Measurements from ENCODE around the gene RFC5.
"Not testable (repeated sequence)": the region's sequence is repeated elsewhere in the genome, so short reads cannot be mapped to it uniquely, and the experiment has no call there.

The RFC5 gene, protein sequence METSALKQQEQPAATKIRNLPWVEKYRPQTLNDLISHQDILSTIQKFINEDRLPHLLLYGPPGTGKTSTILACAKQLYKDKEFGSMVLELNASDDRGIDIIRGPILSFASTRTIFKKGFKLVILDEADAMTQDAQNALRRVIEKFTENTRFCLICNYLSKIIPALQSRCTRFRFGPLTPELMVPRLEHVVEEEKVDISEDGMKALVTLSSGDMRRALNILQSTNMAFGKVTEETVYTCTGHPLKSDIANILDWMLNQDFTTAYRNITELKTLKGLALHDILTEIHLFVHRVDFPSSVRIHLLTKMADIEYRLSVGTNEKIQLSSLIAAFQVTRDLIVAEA

GRCh38 chr12:118016424-118017264, at the start of gene RFC5:
RFC5 (plus strand) TSS chr12:118016703; CDS start chr12:118016828, 125 bp downstream.
- peak; percentile 96 to 99 (median 96) for DNase-seq (ENCODE audit: low read depth in 4 of 4, low spot score in 1 of 4)

DNA sequence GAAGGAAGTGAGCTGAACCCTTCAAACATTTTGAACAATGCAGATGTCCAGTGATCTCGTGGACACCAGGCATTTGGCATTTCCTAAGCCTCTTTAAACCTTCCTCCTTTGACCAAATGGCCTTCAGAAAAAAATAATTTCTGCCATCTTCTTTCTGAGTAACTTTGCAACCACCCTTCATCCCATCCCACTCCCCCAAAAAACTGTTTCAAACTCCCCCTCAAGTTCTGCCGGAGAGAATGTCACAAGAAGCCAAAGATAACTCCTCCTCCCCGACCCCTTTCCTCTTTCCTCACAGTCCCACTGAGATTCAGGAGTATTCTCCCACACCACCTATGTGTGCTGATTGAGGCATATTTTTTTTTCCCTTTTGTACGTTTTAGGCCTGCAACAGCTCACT, 49.5 kb upstream of the RFC5 start:
- DNase-seq (ENCODE audit: low read depth in 4 of 4, low spot score in 1 of 4), result no peak

DNA sequence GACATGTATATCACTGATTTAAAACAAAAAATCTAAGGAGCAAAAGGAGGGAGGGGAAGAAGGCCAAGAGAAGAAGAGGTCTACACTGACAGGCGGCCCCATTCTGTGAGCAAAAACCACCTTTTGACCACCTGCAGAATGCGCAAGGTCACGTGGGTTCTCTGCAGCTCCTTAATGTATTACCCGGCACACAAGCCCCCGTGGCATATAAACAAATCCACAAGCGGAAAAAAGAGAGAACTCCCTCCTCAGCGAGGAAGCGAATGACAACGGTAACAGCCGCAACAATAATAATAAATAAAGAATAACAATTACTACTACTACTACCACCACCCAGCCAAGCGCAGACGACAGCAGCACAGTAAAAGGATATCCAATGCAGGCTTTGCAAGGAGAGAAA, 49.0 kb upstream of the RFC5 start:
- DNase-seq (ENCODE audit: low read depth in 4 of 4, low spot score in 1 of 4), result no peak

DNA sequence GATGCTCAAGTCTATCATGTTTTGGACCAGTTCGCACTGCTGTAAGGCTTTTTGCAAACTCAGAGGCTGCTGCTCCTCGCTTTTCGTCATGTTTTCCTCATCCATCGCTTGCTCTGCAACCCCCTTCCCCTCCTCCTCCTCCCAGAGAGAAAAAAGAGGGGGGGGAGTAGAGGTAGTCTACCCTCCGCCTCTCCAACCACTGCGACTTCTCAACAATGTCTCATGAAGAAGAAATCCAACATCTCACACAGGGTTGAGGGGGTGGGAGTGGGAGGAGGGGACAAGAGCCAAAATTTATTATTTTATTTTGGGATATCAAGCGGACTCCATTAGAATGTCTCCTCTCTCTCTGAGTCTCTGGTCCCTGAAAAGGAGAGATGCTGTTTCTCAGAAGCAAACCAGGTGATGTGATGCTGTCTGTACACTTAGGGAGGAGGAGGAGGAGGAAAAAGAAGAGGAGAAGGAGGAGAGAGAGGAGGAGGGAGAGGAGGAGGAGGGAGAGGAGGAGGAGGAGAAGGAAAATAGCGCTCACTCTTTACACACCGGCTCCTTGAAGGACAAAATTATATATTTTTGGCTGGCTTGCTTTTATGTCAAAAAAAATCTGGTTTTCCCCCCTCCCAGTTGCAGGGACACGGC, 48.2 kb upstream of the RFC5 start:
- DNase-seq (ENCODE audit: low read depth in 4 of 4, low spot score in 1 of 4), result no peak

DNA sequence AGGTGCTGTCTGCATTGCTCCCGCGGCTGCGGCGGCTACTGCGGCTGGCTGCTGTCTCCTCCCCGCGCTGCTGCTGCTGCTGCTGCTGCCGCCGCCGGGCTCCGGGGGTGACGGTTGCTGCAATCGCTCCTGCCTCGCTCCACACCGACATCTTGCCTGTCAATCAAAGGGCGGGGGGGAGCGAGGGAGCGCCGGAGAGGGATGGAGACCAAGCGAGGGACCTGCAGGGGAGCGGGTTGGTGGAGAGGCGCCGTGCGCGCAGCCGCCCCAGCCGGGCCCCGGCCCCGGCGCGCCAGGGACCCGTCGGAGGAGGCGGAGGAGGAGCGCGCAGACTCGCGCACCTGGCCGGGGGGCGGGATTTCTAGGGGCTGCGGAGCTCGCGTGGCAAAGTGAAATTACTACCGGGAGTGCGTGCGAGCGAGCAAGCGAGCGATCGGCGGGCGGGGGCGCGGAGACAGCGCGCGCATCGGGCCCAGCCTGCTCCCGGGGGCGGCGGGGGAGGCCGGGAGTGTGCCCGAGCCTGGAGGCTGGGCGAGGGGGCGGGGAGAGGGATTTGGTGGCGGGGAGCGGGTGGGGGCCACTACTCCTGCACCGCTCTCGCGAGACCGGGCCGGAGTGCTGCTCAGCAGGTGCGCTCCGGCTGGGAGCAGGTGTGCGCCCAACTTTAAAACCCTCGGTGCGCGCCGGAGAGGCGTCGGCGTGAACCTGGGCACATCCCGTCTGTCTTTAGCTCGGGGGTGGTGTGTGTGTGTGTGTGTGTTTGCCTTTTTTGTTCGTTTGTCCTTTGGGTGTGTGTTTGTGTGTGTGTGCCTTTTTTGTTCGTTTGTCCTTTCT, 47.5 kb upstream of the RFC5 start, which contains the start of gene KSR2:
TSS of gene KSR2 (minus strand) at position 165 of the 834 bp plus-strand sequence. CDS start 735 bp downstream, outside the sequence.
- DNase-seq (ENCODE audit: low read depth in 4 of 4, low spot score in 1 of 4), result peak in 3 of 4 experiments; percentile 25 to 51 (median 30)

- DNase-seq (ENCODE audit: low read depth in 4 of 4, low spot score in 1 of 4), result no peak
These were observed 46.2 kb upstream of the RFC5 start for GRCh38 chr12:117970334-117970733.

GRCh38 chr12:117972301-117972700, 44.2 kb upstream of the RFC5 start:
- no peak for DNase-seq (ENCODE audit: low read depth in 4 of 4, low spot score in 1 of 4)

GRCh38 chr12:117975006-117975405, 41.5 kb upstream of the RFC5 start:
- no peak for DNase-seq (ENCODE audit: low read depth in 4 of 4, low spot score in 1 of 4)

DNA sequence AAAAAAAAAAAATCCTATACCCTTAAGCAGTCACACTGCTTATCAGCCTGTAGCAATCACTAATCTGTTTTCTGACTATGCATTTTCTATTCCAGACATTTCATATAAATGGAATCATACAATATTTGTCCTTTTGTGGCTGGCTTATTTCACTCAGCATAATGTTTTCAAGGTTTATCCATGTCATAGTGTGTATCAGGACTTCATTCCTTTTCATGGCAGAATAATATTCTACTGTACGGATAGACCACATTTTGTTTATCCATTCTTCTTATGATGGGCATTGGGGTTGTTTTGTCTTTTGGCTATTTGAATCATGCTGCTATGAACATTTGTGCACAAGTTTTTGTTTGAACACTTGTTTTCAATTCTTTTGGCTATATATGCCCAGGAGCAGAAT, 39.1 kb upstream of the RFC5 start:
- no peak for DNase-seq (ENCODE audit: low read depth in 4 of 4, low spot score in 1 of 4)

DNA sequence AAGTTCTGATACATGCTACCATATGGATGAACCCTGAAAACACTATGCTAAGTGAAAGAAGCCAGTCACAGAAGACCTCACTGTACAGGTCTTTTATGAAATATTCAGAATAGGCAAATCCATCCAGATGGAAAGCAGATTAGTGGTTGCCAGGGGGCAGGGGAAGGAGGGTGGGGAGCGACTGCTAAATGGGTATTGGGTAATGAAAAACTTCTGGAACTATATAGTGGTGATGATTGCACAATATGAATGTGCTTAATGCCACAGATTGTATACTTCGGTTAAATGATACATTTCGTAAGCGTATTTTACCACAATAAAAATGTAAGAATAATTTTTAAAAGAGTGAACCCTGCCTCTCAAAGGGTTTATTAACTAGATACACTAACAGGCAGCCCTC, 35.9 kb upstream of the RFC5 start:
- DNase-seq (ENCODE audit: low read depth in 4 of 4, low spot score in 1 of 4), result no peak

- DNase-seq (ENCODE audit: low read depth in 4 of 4, low spot score in 1 of 4), result no peak
These were observed 35.2 kb upstream of the RFC5 start for GRCh38 chr12:117981267-117981666.

GRCh38 chr12:117985182-117985581, 31.3 kb upstream of the RFC5 start:
- DNase-seq (ENCODE audit: low read depth in 4 of 4, low spot score in 1 of 4), result no peak

DNA sequence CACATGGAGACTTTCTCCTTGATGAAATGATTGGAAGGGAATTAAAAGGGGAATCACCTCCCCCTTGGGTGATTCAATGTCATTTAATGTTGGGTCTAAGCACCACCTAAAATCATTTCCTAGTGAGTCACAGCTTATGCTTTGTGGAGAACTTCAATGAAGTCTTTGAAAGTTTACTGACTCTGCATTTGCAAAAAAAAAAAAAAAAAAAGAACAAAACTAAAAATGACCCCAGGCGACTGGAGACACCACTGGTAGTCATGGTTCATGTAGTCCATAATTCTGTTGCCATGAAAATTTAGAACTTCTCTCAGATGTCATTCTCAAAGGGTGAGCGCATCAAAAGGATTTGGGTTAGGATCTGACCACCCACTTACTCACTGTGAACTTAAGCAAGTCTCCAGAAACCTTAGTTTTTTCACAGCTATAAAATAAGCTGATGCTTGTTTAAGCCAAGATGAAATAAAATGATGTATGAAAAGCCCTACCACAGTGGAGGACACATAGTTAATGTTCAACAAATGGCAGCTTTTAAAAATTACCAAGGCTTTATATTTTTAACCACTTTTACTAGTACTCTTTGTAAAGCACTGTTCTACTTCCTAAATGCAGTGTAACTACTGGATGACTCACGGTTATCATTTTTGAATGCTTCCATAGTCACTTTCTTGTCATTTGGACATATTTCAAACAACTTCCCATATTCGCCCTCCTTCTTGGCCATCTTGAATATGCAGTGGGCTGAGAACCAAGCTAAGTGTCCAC, 29.6 kb upstream of the RFC5 start:
- no peak for DNase-seq (ENCODE audit: low read depth in 4 of 4, low spot score in 1 of 4)

GRCh38 chr12:117994551-117995438, 21.7 kb upstream of the RFC5 start:
- no peak for DNase-seq (ENCODE audit: low read depth in 4 of 4, low spot score in 1 of 4)

DNA sequence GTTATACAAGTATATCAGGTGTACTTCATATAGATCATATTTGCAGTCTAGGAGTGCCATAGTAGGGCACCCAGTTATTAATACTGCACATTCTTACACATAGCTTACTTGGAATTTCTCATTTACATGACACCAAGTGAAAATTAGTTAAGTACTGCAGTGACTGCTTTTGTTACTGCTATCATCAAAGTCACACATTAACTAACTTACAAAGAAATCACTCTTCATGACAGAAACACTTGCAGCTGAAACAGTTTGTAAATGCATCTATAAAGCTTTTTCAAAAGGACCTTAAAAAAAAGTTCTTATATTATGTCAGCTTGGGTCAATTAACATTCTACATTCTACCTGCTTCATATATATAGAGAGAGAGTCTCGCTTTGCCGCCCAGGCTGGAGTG, 17.8 kb upstream of the RFC5 start:
- DNase-seq (ENCODE audit: low read depth in 4 of 4, low spot score in 1 of 4), result no peak

- DNase-seq (ENCODE audit: low read depth in 4 of 4, low spot score in 1 of 4), result not testable (repeated sequence)
These were observed 16.7 kb upstream of the RFC5 start for GRCh38 chr12:117999806-118000205.

DNA sequence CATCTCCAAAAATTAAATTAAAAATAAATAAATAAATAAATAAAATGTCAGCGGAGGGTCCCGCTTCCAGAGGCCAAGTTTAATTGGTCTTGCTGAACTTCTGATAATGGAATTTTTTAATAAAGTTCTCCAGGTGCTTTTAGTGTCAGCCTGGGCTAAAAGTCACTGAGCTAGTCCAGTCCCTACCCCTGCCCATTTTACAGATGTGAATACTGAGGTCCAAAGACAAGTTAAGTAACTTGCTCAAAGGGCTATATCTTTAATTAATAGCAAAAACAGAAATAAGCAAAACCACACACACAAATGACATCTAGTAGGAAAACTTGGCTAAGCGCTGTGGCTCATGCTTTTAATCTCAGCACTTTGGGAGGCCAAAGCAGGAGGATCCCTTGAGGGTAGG, 5.6 kb upstream of the RFC5 start:
- DNase-seq (ENCODE audit: low read depth in 4 of 4, low spot score in 1 of 4), result no peak

GRCh38 chr12:118011377-118011776, 5.1 kb upstream of the RFC5 start:
- no peak for DNase-seq (ENCODE audit: low read depth in 4 of 4, low spot score in 1 of 4)

- DNase-seq (ENCODE audit: low read depth in 4 of 4, low spot score in 1 of 4), result no peak
These were observed 4.5 kb upstream of the RFC5 start for GRCh38 chr12:118011961-118012360.
